Hematopoietic multipotent progenitor cell (in vitro differentiated cells): ENCODE data around the gene PHACTR1. TPM values are rescaled to one million over a fixed set of nuclear protein-coding genes. Genes with fewer than 3 reads are reported as not detected.

Experiments used
- DNase-seq, 3 donors: peaks; one replicate each; pipeline ENCODE4 v3.0.0-alpha.2; 2011 to 2015; ENCODE audit warnings: low read depth in 2 of 3, low spot score in 2 of 3
- total RNA-seq: library from RNA; depleted of rRNA; stranded (reverse); fragments of >200 nt; gene quantifications from one replicate; pipeline ENCODE4 v1.2.3, GENCODE V29; 2012

Gene PHACTR1
- total RNA-seq, 1 donor, result 34.2 TPM

DNA sequence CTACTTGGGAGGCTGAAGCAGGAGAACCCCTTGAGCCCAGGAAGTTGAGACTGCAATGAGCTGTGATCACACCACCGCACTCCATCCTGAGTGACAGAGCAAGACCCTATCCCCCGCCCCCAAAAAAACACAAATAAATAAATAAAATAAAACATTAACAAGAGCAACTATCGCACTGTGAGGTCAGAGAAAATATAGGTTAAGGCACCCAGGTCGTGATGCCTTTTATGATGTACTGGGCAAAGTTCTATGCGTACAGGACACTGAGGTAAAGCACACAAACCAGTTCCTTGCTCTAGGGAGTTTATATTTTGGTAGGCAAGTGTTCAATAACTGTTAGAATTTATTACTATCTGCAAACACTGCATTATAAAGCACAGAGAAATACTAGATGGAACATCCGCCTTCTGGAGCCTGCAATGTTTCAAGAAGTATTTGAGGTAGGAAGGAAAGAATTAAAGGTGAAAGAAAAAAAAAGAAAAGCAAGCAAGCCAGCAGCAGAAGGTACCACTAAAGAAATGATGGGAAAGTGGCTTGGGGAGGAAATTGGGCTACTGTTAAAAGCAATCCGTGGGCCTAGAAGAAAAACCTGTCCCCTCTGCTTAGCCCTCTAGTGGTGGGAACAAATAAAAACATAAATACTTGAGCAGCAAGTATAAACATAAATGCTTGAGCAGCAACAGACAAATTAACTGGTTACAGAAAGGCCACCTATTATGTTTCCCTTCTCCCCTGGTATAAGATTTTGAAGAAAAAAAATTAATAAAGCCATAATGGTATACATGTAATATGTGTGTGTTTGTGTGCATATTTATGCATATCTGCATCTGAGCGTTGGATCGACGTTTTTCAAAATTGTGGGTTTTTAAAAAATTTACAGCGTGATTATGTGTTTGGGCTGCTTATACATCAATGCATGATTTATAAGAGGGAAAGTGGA lies 128.0 kb downstream of the PHACTR1 start:
- peak in 2 of 3 donors; percentile 29 to 66 for DNase-seq

DNA sequence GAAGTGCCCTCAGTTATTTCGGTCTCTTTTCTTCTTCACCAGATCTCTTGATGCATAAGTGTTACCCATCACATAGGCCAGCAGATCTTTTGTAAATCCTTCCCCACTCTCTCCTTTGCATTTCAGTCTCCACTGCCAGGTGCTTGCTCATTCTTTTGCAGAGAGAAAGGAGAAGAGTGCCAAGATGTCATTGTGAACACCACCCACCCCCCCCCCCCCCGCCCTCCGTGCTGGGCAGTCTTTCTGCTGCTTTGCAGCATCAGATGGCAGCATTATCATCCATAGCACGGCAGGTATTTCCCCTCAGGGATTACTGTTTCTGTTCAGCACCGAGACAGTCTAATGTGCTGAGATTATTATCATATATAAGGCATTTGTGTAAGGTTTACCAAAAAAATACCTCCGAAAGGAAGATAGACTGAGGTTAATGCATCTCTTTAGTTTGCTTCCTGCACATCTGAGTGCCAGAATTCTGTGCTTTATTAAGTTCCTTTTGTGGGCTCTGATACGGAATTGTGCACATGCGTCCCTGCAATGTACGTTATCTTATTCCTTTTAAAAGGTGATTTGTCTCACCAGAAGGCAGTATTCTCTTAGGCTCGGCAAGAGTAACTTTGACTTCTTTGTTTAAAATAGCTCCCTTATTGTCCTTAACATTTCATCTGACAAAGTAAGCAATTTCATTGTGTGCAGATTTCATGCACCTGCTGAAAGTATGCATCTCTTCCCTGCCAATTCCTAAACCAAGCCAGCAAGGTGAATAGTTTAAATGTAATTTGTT lies 128.8 kb downstream of the PHACTR1 start:
- no peak for DNase-seq

DNA sequence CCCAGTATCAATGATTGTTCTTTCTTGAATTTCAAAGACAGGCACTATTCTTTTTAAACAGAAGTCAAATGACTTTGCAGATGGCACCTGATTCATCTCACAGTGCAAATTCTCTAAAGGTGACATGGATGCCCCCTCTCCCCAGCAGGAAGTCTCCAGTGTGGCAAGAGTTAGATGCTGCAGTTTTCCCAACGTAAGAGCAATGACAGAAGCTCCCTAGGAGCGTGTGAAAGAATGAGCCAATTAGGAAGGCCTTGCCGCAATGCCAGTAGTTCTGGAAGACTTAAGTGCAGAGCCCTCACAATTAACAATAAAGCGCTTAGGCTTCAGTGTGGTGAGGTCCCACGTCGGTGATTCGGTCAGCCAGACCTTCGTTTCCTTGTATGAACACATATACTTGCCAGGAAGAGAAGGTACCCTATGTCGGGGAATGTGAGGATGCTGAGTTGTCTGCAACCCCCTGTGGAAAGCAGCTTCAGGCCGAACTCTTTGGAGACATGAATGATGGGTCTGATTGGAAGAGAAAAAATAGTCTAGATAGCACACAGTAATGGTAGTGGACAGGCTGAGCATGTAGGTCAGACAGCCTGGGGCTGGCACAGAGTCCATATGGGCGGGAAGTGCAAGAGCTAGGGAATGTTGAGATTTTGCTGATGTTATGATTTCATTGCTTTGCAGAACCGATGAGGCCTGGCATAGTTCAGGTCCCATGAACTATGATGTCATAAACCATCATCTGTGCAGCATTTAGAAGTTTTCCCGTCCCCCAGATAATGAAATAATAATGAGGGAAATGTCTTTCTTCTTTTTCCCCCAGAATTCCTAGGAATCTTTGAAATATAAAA lies 132.6 kb downstream of the PHACTR1 start:
- no peak for DNase-seq

DNA sequence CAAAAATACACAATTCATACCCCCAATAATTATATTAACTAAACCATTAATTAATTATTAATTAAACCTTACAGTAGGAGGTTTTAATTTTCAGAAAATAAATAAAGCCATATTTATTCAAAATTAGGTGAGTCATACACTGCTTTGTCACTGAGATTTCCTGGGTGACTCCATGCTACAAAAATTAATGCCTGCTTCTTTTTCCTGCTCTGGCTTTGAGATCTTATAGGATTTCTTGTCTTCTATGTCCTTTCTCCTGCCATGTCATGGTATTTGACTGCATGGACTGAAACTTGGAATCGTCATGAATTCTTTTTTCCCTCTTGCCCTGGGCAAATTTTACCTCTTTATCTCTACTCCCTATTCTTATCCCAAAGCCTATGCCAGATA lies 133.2 kb downstream of the PHACTR1 start:
- DNase-seq, result no peak

DNA sequence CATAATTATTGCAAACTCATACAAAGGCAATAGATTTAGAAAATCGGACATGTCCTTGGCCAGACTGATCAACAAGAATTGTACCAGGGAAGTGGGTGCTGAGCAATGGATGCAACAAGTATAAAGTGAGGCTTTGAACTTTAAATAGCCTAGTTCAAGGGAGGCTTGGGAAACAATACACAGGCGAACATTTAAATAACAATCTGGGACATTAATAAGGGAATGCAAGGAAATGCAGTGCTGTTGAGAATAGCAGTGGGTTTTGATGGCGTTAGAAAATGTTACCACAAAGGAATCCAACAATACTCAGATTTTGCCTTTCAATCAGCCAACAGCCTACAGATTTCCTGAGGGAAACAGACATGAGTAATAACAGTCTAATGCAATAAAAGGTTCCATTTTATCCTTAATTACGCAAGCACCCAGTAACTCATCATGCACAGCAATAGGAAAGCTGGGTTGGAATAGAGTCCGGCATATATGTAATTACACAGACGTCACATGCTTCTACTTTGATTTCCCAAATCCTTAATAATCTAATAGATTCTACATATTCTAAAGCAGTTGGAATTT lies 134.6 kb downstream of the PHACTR1 start:
- DNase-seq, result no peak

DNA sequence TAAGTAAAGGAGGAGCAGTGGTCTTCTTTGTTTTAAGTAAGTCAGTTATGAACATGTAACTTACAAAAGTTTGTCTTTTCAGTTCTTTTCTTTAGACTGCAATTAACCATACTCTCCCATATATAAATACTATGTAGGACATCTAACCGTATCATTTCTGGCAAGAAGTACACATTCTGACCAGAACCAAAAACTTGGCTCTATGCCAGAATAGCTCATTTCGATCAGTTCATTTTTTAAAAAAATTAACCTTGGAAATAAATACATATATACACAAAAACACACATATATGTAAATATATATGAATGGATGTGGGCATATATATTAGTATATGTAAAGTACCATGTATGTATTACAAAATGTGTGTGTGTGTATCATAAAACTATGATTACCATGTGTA lies 145.0 kb downstream of the PHACTR1 start:
- DNase-seq, result no peak

DNA sequence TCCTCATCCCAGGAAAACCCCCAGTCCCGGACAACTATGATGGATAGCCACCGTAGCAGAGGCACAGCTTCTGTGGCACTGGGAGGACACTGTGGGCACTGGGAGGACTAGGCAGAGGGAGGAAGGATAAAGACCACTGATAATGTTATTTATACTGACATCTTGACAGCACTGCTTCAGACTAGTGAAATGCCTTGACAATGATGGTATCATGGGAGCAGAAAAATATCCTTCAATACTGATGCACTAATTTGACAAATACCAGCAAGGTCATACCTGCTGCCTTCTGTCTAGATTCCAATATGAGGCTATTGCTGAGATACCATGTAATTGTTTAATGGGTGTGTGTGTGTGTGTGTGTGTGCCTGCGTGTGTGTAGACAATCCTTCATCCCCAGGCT lies 148.6 kb downstream of the PHACTR1 start:
- no peak for DNase-seq

DNA sequence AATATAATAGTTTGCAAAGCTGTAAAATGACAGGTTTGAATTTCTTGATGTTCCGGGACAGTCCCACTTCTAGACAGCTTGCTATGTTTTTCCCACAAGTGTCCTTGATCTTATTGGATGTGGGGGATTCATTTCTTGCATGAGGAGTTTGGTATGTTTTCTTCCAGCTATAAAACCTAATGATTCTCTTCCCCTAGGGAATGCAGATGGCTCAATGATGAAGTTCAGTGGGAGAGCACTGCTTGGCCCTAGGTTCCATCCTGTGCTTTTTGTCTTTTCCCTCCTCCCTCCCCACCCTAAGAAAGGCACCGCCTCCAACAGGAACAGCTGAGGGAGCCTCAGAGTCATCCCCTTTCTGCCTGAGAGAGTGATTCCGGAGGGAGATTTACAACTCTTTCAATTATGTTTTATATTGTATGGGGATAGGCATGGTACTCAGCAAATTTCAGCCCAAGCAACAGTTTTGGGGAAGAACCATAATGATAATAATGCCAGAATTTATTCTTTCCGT lies 149.2 kb downstream of the PHACTR1 start:
- DNase-seq, result no peak

DNA sequence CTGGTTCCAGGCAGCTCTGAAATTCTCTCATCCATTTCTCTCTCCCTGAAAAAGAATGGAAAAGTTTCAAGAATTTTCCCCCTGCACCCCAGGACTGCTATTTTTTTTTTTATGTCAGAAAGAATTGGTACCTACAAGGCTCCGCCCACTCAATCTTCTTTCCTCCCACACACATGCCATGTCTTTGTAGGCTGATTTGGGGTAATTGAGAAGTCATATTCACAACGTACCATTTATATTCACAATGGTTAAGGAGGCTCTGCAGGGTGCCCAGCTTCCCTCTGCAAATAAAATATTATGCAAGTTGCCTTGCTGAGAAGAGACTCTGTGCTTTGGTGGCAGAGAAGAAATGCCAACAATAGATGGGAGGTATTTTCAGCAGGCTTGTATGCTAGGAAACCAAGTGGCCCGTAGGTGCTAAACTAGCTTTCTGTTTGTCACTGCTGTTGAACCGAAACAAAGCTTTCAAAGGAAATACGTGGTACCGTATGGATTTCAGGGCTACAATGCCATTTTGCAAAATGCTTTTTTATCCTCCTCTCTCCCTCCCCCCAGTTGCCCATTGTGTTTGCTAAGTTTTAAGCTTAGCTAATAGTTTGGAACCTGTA lies 150.0 kb downstream of the PHACTR1 start:
- DNase-seq, result no peak

DNA sequence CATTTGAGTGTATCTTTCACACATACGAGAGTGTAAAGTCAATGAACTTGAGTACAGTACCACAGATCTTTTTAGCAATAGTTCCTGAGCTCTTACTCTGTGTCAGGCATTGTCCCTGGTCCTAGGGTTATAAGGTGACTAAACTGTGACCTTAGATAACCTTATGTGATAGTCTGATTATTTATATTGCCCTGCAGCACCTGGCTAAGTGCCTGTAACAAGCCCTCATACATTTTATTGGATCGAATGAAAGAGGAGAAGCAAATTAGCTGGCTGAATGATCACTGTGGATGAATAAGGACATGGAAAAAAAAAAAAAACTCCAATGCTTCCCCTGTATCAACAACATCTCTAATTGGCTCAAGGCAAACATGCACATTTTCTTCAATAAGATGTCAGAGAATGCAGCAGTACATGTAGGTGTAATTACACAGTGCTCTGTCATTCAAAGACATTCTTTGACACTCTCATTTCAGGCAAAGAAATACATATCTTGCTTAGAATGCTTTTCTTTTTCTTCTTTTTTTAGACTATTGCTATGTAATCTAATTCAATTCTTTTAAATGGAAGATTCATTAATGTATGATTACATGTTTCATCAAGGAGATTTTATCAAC lies 153.4 kb downstream of the PHACTR1 start:
- DNase-seq, result no peak

DNA sequence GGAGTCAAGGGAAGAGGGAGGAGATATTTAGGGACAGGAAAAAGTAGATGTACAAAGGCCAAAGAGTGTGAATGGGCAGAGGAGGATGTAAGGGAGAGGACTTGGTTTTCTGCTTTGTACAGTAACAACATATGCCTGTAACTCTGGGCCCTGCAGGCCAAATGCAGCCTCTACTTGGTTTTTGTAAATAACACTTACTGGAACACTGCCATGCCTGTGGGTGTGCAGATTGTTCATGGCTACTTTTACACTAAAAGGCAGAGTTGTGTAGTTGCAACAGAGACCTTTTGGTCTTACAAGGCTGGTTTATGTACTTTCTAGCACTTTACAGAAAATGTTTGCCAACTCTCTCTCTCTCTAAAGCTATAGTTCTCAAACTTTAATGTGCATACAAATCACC lies 157.1 kb downstream of the PHACTR1 start:
- DNase-seq, result no peak

DNA sequence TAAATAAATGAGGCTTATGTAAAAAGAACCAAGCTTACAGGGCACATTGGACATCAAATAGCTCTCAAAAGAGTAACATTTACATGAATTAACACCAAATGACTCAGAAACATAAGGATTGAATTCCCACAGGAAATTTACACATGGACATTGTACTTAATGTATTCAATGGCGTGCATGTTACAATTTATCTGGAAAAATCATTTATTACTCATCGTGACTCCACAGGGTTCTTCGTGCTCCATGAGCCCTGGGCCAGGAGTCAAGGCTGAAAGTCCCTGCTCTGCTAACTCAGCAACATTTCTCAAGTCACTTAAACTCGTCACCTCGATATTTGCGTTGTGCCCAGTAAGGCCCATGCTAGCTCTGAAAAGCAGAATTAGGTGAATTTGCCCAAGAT lies 158.5 kb downstream of the PHACTR1 start:
- DNase-seq, result no peak

DNA sequence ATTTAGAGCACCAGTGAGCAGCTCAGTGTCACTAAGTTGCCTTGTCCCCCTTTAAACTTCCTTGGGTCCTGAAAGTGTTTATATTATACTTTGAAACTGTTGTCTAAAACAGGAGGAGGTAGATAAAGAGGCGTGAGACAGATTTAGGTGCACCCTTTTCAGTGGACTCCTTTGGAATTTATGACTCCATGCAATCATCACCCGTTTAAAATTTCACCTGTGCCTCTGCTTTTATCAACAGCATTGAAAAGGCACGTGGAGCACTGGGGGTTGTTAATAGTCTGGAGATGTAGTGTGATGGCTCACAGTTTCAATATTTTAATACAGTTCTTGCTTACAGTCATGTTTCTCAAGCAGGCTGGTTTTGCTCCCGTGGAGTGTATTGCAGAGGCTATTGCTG lies 162.2 kb downstream of the PHACTR1 start:
- DNase-seq, result no peak

DNA sequence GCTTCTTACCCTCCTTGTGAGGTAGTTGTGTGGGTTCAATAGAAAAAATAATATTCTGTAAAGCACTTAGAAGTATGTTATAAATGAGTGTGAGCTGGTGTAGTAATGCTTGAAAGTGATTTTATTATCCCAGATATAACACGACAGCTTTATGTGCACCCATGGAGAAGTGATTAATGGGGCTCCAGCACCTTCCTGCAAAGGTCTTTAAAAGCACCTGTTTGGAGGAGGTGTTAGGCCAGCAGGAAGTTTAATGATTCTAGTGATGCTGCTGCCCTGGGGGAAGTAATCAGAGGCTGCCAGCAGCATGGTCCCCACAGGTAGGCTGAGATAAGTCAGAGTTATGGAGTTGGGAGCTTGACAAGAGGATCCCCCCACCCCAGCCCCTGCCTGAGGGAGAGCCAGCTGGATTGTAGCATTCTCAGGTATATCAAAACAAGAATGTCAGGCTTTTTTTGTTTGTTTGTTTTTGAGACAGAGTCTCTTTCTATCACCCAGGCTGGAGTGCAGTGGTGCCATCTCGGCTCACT lies 166.3 kb downstream of the PHACTR1 start:
- no peak for DNase-seq

DNA sequence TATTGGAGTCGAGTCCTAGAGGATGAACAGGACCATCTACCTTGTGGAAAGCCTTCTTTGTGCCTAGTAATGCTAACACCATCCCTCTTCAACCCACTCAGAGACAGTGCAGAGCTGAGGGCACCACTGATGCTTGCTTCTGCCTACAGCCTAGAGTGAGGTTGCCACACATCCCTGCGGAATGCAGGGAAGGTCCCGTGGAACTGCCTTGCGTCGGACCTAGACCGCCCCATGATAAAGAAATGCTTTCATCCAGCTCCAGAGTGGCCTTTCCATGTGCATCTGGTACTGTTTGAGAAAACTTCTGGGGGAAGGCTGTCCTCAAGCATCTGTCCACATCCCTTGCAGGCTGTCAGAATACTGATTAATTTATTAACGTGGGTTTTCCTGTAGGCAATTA lies 168.4 kb downstream of the PHACTR1 start:
- no peak for DNase-seq

DNA sequence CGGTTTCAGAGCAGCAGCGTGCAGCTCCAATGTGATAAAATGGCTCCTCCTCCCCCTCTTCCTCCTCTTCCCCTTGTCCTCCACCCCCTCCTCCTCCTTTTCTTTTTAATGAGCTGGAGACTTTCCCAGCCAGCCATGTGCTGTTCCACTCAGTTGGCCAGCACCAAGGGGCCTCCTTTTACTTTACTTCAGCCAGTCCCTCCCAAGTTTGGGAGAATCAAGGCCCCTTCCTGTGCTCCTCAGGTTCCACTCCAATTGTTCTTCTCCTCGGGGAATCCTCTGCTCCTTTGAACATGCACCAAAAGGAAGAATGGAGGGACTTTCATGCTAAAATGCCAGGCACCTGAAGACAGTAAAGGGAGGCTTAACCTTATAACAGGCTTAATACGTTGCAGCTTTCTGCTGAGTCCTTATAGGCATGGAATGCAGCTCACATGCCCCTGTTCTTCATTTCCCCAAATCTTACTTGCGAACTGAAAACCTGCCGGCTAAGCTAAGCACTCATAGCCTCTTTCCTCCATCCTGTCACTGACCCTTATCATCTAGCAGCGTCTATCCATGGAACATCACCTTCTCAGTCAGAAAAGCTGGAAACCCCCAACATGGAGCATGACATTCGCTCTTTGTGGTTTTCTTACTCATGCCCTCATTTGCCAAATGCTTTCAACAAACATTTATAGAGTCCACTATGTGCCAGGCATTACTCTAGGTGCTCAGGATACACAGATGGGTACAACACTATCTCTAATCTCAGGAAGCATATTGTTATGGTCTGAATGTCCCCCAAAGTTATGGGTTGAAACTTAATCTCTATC lies 170.6 kb downstream of the PHACTR1 start:
- DNase-seq, result no peak

DNA sequence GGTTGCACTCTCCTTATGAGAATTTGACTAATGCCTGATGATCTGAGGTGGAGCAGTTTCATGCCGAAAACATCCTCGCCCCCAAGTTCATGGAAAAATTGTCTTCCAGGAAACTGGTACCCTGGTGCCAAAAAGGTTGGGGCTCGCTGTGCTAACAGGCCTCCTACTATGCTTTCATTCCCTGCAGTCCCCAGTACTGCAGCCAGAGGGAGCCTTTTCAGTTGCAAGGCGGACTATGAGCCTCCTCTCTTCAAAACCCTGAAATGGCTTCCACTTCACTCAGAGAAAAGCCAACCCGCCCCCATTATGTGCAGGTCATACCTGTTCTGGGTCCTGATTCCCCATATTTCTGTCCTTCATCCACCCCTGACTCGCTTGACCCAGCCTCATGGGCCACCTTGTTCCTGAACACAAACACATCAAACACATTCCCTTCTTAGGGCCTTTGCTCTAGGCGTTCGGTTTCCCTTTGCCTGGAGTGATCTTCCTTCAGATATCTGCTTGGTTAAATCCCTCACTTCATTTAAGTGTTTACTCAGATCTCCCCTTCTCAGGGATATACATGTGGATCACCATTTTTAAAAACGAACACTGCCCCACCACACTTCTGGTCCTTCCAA lies 173.7 kb downstream of the PHACTR1 start:
- DNase-seq, result no peak

DNA sequence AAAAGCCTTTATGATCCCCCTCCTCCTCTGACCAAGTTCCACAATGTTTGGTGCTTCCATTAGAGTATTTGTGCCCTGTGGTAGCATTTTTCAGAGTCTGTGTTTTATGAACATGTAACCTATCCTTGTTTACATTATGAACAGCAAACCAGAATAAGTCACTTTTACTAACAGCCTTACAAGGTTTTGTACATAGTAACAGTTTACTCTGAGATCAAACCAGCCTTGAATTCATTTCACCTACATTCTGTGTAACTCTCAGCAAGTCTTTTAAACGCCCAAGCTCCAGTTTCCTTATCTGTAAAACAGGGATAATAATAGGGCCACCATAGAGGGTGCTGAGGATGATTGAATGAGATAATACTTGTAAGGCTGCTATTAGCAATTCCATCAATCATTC lies 175.0 kb downstream of the PHACTR1 start:
- DNase-seq, result no peak
